Measurements from ENCODE around the gene CASKIN2. TPM values are rescaled to one million over a fixed set of nuclear protein-coding genes. Genes with fewer than 3 reads are reported as not detected.
A peak's percentile ranks its signal among the peaks of the same experiment; 100 is the strongest.

The CASKIN2 gene
- total RNA-seq, 2 donors from 2014 or later: 16.0 to 35.8 TPM

- no peaks in the 10 kb centered on the region for H3K4me1 ChIP-seq (replicated peaks)
- H3K27ac ChIP-seq: no peak overlapping the region
- intact Hi-C loops (cut with DNase I): no loop called here
- no peak for TF ChIP-seq POLR2A (IDR thresholded peaks at IDR 0.05)
- TF ChIP-seq POLR2AphosphoS5 (IDR thresholded peaks at IDR 0.05): no peak
- TF ChIP-seq, protein P1, sequence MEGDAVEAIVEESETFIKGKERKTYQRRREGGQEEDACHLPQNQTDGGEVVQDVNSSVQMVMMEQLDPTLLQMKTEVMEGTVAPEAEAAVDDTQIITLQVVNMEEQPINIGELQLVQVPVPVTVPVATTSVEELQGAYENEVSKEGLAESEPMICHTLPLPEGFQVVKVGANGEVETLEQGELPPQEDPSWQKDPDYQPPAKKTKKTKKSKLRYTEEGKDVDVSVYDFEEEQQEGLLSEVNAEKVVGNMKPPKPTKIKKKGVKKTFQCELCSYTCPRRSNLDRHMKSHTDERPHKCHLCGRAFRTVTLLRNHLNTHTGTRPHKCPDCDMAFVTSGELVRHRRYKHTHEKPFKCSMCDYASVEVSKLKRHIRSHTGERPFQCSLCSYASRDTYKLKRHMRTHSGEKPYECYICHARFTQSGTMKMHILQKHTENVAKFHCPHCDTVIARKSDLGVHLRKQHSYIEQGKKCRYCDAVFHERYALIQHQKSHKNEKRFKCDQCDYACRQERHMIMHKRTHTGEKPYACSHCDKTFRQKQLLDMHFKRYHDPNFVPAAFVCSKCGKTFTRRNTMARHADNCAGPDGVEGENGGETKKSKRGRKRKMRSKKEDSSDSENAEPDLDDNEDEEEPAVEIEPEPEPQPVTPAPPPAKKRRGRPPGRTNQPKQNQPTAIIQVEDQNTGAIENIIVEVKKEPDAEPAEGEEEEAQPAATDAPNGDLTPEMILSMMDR (IDR thresholded peaks at IDR 0.05): no peak
- no peak for DNase-seq (ENCODE audit: low spot score)
- WGBS: 89% methylated on average over 15 of the region's 15 CpGs
- H3K4me3 ChIP-seq: no peak overlapping the region
- no peaks in the 10 kb centered on the region for H3K9me3 ChIP-seq
- peaks cover 0 to 13% of the 10 kb centered on the region in 2 donors for H3K36me3 ChIP-seq
- no peaks in the 10 kb centered on the region for H3K27me3 ChIP-seq (replicated peaks; ENCODE audit: insufficient read depth)
Measured at GRCh38 chr17:75505640-75506039, 9.7 kb downstream of the CASKIN2 start.

DNA sequence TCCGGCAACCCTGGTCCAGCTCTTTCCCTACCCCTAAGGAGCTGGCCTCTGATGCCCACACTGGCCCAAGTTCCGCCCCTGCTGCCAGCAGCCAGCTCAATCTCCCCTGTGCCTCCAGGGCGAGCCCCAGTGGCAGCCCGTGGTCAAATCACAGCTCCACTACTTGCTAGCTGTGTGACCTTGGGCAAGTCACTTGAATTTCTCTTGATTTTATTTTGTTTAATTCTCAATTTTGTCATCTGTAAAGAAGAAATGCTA lies 10.3 kb downstream of the CASKIN2 start:
- intact Hi-C loops (cut with DNase I): no loop called here
- H3K4me1 ChIP-seq (replicated peaks): no peaks in the 10 kb centered on the region
- 74% methylated on average over 4 of the region's 4 CpGs for whole genome bisulfite sequencing
- no peak overlapping the region for H3K4me3 ChIP-seq
- H3K9me3 ChIP-seq: no peaks in the 10 kb centered on the region
- no peak for DNase-seq (ENCODE audit: low spot score)
- no peaks in the 10 kb centered on the region for H3K27me3 ChIP-seq (replicated peaks; ENCODE audit: insufficient read depth)
- no peak overlapping the region for H3K27ac ChIP-seq
- TF ChIP-seq POLR2A (IDR thresholded peaks at IDR 0.05): no peak
- TF ChIP-seq, protein P1 (IDR thresholded peaks at IDR 0.05): no peak
- TF ChIP-seq POLR2AphosphoS5 (IDR thresholded peaks at IDR 0.05): no peak
- H3K36me3 ChIP-seq: peaks cover 0 to 13% of the 10 kb centered on the region in 2 donors

DNA sequence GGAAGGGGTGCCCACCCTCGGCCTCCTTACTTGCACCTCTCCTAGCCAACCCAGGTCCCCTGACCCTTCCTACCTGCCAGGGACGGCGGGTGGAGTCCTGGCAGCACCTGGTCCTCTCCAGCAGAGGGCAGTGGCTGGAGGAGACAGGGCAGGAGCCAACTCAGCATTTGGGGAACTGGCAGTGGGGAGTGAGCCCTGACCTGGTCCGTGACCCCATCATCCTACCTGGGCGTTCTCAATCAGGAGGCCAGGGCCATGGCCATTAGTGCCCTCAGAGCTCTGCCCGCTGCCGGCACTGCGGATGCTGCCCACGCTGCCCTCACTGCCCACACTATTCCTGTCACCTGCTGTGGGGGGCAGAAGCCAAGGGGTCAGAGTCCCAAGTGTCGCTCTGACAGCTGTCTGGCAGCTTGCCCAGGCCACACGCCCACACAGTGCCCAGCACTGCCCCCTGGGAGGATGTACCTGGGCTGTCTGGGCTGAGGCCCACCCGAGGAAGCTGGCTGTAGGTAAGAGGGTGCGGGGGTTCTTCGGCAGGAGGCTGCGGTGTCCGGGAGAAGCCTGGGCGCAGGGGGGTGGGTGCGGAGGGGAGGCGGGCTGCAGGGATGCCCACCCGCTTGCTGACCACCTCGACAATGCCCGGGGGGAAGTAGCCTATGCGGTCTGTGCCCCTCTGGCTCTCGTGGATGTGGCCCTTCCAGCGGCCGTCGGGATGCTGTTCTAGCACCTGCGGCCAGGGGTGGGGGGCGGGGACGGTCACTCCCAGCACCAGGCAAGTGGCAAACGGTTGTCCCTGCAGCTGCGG lies 10.8 kb downstream of the CASKIN2 start:
- H3K36me3 ChIP-seq: peaks cover 0 to 13% of the 10 kb centered on the region in 2 donors
- H3K4me3 ChIP-seq: no peak overlapping the region
- no peak overlapping the region for H3K27ac ChIP-seq
- intact Hi-C loops (cut with DNase I): no loop called here
- 77% methylated on average over 27 of the region's 32 CpGs for WGBS
- no peak for DNase-seq (ENCODE audit: low spot score)
- TF ChIP-seq, protein P1 (IDR thresholded peaks at IDR 0.05): peak in 3 of 4 experiments; percentile 38 to 72 (median 53)
- TF ChIP-seq POLR2AphosphoS5 (IDR thresholded peaks at IDR 0.05): no peak
- no peaks in the 10 kb centered on the region for H3K9me3 ChIP-seq
- H3K4me1 ChIP-seq (replicated peaks): no peaks in the 10 kb centered on the region
- H3K27me3 ChIP-seq (replicated peaks; ENCODE audit: insufficient read depth): no peaks in the 10 kb centered on the region

GRCh38 chr17:75503976-75504346 lies 11.4 kb downstream of the CASKIN2 start:
- WGBS: 77% methylated on average over 13 of the region's 13 CpGs
- intact Hi-C loops (cut with DNase I): no loop called here
- no peak for DNase-seq (ENCODE audit: low spot score)
- Histone ChIP-seq H3K9me3 (no peaks in the 10 kb centered on the region), H3K27me3 (replicated peaks; ENCODE audit: insufficient read depth) (no peaks in the 10 kb centered on the region), H3K4me1 (replicated peaks) (no peaks in the 10 kb centered on the region), H3K36me3 (peaks cover 0 to 13% of the 10 kb centered on the region in 2 donors), H3K4me3 (no peak overlapping the region), H3K27ac (no peak overlapping the region)
- TF ChIP-seq, protein P1 (IDR thresholded peaks at IDR 0.05): no peak
- no peak for TF ChIP-seq POLR2A (IDR thresholded peaks at IDR 0.05)
- TF ChIP-seq POLR2AphosphoS5 (IDR thresholded peaks at IDR 0.05): no peak

DNA sequence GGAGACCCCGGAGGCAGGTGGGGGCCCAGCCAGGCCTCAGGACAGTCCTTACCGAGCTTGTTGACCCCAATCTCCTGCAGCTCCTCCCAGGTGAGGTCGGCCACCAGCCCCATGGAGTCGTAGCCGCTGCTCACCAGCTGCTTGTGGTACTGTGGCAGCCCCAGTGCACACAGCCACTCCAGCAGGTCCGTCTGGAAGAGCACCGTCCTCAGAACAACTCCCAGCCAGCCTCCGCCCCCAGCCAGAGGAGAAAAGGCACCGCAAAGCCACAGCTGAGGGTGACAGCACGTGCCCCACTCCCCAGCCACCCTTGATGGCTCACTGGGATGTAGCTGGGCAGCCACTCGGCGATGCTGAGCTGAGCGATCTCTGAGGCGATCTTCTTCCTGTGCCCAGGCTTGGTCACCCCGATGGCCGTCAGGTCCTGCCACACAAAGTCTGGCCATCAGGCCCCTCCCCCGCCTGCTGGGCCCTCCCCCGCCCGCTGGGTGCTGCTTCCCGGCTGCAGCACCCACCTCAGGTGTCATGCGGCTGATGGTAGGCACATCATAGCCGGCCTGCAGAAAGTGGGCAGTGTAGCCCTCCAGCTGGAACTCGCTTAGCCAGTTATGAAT lies 11.9 kb downstream of the CASKIN2 start:
- intact Hi-C loops (cut with DNase I): no loop called here
- WGBS: 77% methylated on average over 23 of the region's 23 CpGs
- Histone ChIP-seq H3K27ac (no peak overlapping the region), H3K4me3 (no peak overlapping the region), H3K27me3 (replicated peaks; ENCODE audit: insufficient read depth) (no peaks in the 10 kb centered on the region), H3K9me3 (no peaks in the 10 kb centered on the region), H3K36me3 (peaks cover 0 to 13% of the 10 kb centered on the region in 2 donors), H3K4me1 (replicated peaks) (no peaks in the 10 kb centered on the region)
- no peak for DNase-seq (ENCODE audit: low spot score)
- no peak for TF ChIP-seq POLR2A (IDR thresholded peaks at IDR 0.05)
- TF ChIP-seq, protein P1 (IDR thresholded peaks at IDR 0.05): no peak
- no peak for TF ChIP-seq POLR2AphosphoS5 (IDR thresholded peaks at IDR 0.05)
